Measurements from ENCODE around the gene MYOM3. TPM values are rescaled to one million over a fixed set of nuclear protein-coding genes. Genes with fewer than 3 reads are reported as not detected.

The MYOM3 gene
- total and polyA plus RNA-seq, 4 donors = 0.09 to 0.55 (median 0.11) TPM

- Histone ChIP-seq H3K36me3 (ENCODE audit: control insufficient read depth in 4 of 4, insufficient read depth in 4 of 4, low read length in 4 of 4) (no peaks in the 10 kb centered on the region), H3K27me3 (ENCODE audit: control insufficient read depth in 3 of 3, insufficient read depth in 3 of 3, low read length in 2 of 3) (no peaks in the 10 kb centered on the region), H3K4me1 (ENCODE audit: control insufficient read depth in 5 of 5, insufficient read depth in 5 of 5, low read length in 5 of 5) (peaks cover 0 to 7% (median 5%) of the 10 kb centered on the region in 5 donors), H3K9me3 (ENCODE audit: control insufficient read depth in 4 of 4, insufficient read depth in 3 of 4, low read length in 3 of 4) (no peaks in the 10 kb centered on the region), H3K27ac (ENCODE audit: low read depth in 1 of 2, low read length in 1 of 2) (no peak overlapping the region), H3K9ac (ENCODE audit: insufficient read depth in 1 of 2, low read length in 2 of 2) (no peak overlapping the region), H3K4me3 (no peak overlapping the region)
- ATAC-seq (ENCODE audit: insufficient read depth, low FRiP score) (no peak), DNase-seq (no peak)
- 59 to 65% methylated on average over 13 of the region's 13 CpGs for WGBS, 2 donors
- no peak for TF ChIP-seq CTCF (IDR thresholded peaks at IDR 0.05; ENCODE audit: control extremely low read depth, extremely low read depth)
Observed at GRCh38 chr1:24138476-24139221, 26.7 kb upstream of the MYOM3 start.

GRCh38 chr1:24136956-24137539, 25.1 kb upstream of the MYOM3 start:
- H3K4me3 ChIP-seq = no peak overlapping the region
- H3K27me3 ChIP-seq (ENCODE audit: control insufficient read depth in 3 of 3, insufficient read depth in 3 of 3, low read length in 2 of 3) = no peaks in the 10 kb centered on the region
- H3K9me3 ChIP-seq (ENCODE audit: control insufficient read depth in 4 of 4, insufficient read depth in 3 of 4, low read length in 3 of 4) = no peaks in the 10 kb centered on the region
- H3K4me1 ChIP-seq (ENCODE audit: control insufficient read depth in 5 of 5, insufficient read depth in 5 of 5, low read length in 5 of 5) = peaks cover 0 to 4% (median 0%) of the 10 kb centered on the region in 5 donors
- WGBS, 2 donors = 74 to 79% methylated on average over 15 of the region's 15 CpGs
- H3K36me3 ChIP-seq (ENCODE audit: control insufficient read depth in 4 of 4, insufficient read depth in 4 of 4, low read length in 4 of 4) = no peaks in the 10 kb centered on the region
- H3K9ac ChIP-seq (ENCODE audit: insufficient read depth in 1 of 2, low read length in 2 of 2) = no peak overlapping the region
- no peak overlapping the region for H3K27ac ChIP-seq (ENCODE audit: low read depth in 1 of 2, low read length in 1 of 2)
- no peak for TF ChIP-seq CTCF (IDR thresholded peaks at IDR 0.05; ENCODE audit: control extremely low read depth, extremely low read depth)
- DNase-seq = no peak
- no peak for ATAC-seq (ENCODE audit: insufficient read depth, low FRiP score)

- TF ChIP-seq CTCF (IDR thresholded peaks at IDR 0.05; ENCODE audit: control extremely low read depth, extremely low read depth) = no peak
- Histone ChIP-seq H3K9me3 (ENCODE audit: control insufficient read depth in 4 of 4, insufficient read depth in 3 of 4, low read length in 3 of 4) (peaks cover 0 to 4% (median 3%) of the 10 kb centered on the region in 4 donors), H3K27ac (ENCODE audit: low read depth in 1 of 2, low read length in 1 of 2) (no peak overlapping the region), H3K27me3 (ENCODE audit: control insufficient read depth in 3 of 3, insufficient read depth in 3 of 3, low read length in 2 of 3) (no peaks in the 10 kb centered on the region), H3K4me3 (no peak overlapping the region), H3K9ac (ENCODE audit: insufficient read depth in 1 of 2, low read length in 2 of 2) (no peak overlapping the region), H3K36me3 (ENCODE audit: control insufficient read depth in 4 of 4, insufficient read depth in 4 of 4, low read length in 4 of 4) (no peaks in the 10 kb centered on the region), H3K4me1 (ENCODE audit: control insufficient read depth in 5 of 5, insufficient read depth in 5 of 5, low read length in 5 of 5) (no peaks in the 10 kb centered on the region)
- 81 to 89% methylated on average over 3 of the region's 3 CpGs for WGBS, 2 donors
- DNase-seq (no peak), ATAC-seq (ENCODE audit: insufficient read depth, low FRiP score) (no peak)
Observed at GRCh38 chr1:24134376-24134775, 22.4 kb upstream of the MYOM3 start.
